ENCODE measurements around the gene LRRC32.

The LRRC32 gene

DNA sequence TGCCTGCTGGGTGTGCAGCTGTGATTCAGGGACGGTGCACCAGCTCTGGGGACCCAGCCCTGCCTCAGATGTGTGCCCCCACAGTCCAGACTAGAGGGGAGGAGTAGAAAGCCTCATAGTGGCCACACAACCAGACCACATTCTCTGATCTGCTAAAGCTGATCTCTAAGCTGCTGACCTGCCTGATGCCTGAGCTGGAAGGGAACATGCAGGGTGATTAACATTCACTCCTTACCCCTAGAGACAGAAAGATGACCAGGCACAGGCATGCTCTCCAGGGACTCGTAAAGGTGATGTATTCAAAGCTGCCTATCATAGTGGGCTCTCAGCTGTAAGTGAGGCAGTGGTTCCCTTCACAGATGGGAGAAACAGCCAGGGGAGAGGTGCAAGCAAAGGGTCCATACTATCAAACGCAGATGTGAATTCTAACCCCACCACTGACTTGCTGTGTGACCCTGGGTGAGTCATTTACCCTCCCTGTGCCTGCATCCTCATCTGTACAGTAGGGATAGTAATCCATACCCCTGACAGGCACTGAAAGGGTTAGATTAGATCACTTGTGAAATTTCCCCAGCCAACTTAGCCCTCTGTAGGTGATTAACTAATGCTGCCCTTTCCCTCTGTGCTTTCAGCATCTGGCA lies 29.0 kb upstream of the LRRC32 start:
- no peak overlapping the region for H3K4me2 ChIP-seq (ENCODE audit: low read depth, low read length, poor library complexity, severe bottlenecking)

DNA sequence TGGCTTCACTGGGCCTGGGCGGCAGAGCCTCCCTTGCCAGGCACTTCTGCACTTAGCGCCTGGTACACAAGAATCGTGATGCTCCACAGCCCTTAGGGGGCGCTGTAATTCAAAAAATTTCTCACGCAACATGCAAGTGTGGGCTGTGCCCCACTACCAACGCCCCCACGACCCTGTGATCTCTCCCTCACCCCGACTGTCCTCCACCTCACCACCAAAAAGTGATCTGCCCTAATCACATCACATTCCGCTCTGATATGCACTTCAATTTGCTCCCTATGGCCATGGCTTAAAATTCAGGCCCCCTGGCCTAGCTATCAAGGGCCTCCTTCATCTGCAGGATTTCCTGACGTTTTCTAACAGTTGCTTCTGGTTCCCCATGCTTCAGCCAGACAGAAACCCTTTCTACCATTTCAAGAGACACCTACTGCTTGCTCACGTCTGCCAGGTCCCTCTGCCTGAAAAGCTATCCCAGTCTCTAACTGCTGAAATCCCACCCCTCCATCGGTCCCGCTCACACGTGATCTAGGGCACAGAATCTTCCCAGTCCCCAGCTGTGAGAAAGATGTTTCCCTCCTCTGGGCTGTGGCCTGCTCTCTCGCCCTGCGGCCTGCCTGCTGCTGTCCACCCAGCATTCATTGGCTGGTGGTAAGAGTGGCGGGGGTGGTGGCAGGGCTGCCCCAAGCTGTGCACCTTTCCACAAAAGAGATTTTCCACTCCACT lies 27.9 kb upstream of the LRRC32 start:
- no peaks in the 10 kb centered on the region for H3F3A ChIP-seq (ENCODE audit: insufficient read depth)
- no peak overlapping the region for H3K9ac ChIP-seq (ENCODE audit: low read length)
- no peaks in the 10 kb centered on the region for H3K79me2 ChIP-seq (ENCODE audit: insufficient read depth, low read length)
- H4K20me1 ChIP-seq (ENCODE audit: low read depth, low read length), result no peaks in the 10 kb centered on the region
- H3K4me3 ChIP-seq (ENCODE audit: insufficient read depth, low read length, poor library complexity, severe bottlenecking), result no peak overlapping the region
- TF ChIP-seq, protein P1, sequence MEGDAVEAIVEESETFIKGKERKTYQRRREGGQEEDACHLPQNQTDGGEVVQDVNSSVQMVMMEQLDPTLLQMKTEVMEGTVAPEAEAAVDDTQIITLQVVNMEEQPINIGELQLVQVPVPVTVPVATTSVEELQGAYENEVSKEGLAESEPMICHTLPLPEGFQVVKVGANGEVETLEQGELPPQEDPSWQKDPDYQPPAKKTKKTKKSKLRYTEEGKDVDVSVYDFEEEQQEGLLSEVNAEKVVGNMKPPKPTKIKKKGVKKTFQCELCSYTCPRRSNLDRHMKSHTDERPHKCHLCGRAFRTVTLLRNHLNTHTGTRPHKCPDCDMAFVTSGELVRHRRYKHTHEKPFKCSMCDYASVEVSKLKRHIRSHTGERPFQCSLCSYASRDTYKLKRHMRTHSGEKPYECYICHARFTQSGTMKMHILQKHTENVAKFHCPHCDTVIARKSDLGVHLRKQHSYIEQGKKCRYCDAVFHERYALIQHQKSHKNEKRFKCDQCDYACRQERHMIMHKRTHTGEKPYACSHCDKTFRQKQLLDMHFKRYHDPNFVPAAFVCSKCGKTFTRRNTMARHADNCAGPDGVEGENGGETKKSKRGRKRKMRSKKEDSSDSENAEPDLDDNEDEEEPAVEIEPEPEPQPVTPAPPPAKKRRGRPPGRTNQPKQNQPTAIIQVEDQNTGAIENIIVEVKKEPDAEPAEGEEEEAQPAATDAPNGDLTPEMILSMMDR (IDR thresholded peaks at IDR 0.05; ENCODE audit: insufficient read depth, low read length, poor library complexity, severe bottlenecking), result no peak
- H3K9me3 ChIP-seq (ENCODE audit: insufficient read depth, low read length), result no peaks in the 10 kb centered on the region
- H3K27ac ChIP-seq (ENCODE audit: low read depth, low read length), result no peak overlapping the region
- H2AFZ ChIP-seq (ENCODE audit: low read depth, low read length, severe bottlenecking), result no peak overlapping the region
- no peaks in the 10 kb centered on the region for H3K36me3 ChIP-seq (ENCODE audit: low read length)
- H3K9me2 ChIP-seq (replicated peaks; ENCODE audit: insufficient read depth, low read length), result no peaks in the 10 kb centered on the region
- H3K27me3 ChIP-seq (ENCODE audit: low read length), result no peaks in the 10 kb centered on the region
- H3K4me2 ChIP-seq (ENCODE audit: low read depth, low read length, poor library complexity, severe bottlenecking), result no peak overlapping the region

More for the DNA sequence above, 29.0 kb upstream of the LRRC32 start:
- no peak for TF ChIP-seq EZH2phosphoT487 (conservative IDR thresholded peaks at IDR 0.05; ENCODE audit: low read length)
- TF ChIP-seq, protein P1 (IDR thresholded peaks at IDR 0.05; ENCODE audit: insufficient read depth, low read length, poor library complexity, severe bottlenecking), result no peak
- no peak overlapping the region for H2AFZ ChIP-seq (ENCODE audit: low read depth, low read length, severe bottlenecking)
- no peaks in the 10 kb centered on the region for H3K9me2 ChIP-seq (replicated peaks; ENCODE audit: insufficient read depth, low read length)
- H3K27me3 ChIP-seq (ENCODE audit: low read length), result no peaks in the 10 kb centered on the region
- H3F3A ChIP-seq (ENCODE audit: insufficient read depth), result no peaks in the 10 kb centered on the region
- no peaks in the 10 kb centered on the region for H3K79me2 ChIP-seq (ENCODE audit: insufficient read depth, low read length)
- H3K9me3 ChIP-seq (ENCODE audit: insufficient read depth, low read length), result no peaks in the 10 kb centered on the region
- no peak overlapping the region for H3K9ac ChIP-seq (ENCODE audit: low read length)
- no peaks in the 10 kb centered on the region for H4K20me1 ChIP-seq (ENCODE audit: low read depth, low read length)
- H3K4me3 ChIP-seq (ENCODE audit: insufficient read depth, low read length, poor library complexity, severe bottlenecking), result no peak overlapping the region
- H3K27ac ChIP-seq (ENCODE audit: low read depth, low read length), result no peak overlapping the region
- no peaks in the 10 kb centered on the region for H3K36me3 ChIP-seq (ENCODE audit: low read length)

DNA sequence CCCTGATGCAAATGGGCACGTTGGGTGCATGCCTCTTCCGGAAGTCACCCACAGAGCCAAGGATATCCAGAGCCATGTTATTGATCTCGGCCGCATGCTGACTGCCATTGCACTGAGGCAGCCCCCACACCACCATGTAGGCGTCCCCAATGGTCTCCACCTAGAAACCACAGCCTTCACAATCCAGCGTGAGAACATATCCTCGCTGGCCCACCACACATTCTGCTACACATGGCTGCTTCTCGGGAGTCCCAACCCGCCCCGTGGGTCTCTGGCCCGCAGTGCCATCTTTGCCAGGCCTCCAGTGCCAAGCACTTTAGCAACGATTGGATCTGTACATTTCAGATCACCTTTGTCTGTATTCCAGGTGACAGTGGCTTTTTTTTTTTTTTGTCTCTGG lies 26.2 kb upstream of the LRRC32 start:
- no peaks in the 10 kb centered on the region for H3K36me3 ChIP-seq (ENCODE audit: low read length)
- TF ChIP-seq, protein P1 (IDR thresholded peaks at IDR 0.05; ENCODE audit: insufficient read depth, low read length, poor library complexity, severe bottlenecking), result no peak
- TF ChIP-seq EZH2phosphoT487 (conservative IDR thresholded peaks at IDR 0.05; ENCODE audit: low read length), result no peak
- H3K4me2 ChIP-seq (ENCODE audit: low read depth, low read length, poor library complexity, severe bottlenecking), result no peak overlapping the region
- no peak overlapping the region for H2AFZ ChIP-seq (ENCODE audit: low read depth, low read length, severe bottlenecking)
- no peaks in the 10 kb centered on the region for H3K27me3 ChIP-seq (ENCODE audit: low read length)
- no peak overlapping the region for H3K27ac ChIP-seq (ENCODE audit: low read depth, low read length)
- no peak overlapping the region for H3K9ac ChIP-seq (ENCODE audit: low read length)
- H3K79me2 ChIP-seq (ENCODE audit: insufficient read depth, low read length), result no peaks in the 10 kb centered on the region
- H3K9me3 ChIP-seq (ENCODE audit: insufficient read depth, low read length), result no peaks in the 10 kb centered on the region
- no peaks in the 10 kb centered on the region for H3K9me2 ChIP-seq (replicated peaks; ENCODE audit: insufficient read depth, low read length)
- H3K4me3 ChIP-seq (ENCODE audit: insufficient read depth, low read length, poor library complexity, severe bottlenecking), result no peak overlapping the region
- no peaks in the 10 kb centered on the region for H4K20me1 ChIP-seq (ENCODE audit: low read depth, low read length)
- H3F3A ChIP-seq (ENCODE audit: insufficient read depth), result no peaks in the 10 kb centered on the region
